Measurements from ENCODE around the gene GALT. TPM values are rescaled to one million over a fixed set of nuclear protein-coding genes. Genes with fewer than 3 reads are reported as not detected.

Gene GALT
- total and polyA plus RNA-seq, 2 of the 13 experiments (the other 11 are each of a cell fraction or from before 2014, with no cell fraction given), result 40.4 to 46.3 TPM

DNA sequence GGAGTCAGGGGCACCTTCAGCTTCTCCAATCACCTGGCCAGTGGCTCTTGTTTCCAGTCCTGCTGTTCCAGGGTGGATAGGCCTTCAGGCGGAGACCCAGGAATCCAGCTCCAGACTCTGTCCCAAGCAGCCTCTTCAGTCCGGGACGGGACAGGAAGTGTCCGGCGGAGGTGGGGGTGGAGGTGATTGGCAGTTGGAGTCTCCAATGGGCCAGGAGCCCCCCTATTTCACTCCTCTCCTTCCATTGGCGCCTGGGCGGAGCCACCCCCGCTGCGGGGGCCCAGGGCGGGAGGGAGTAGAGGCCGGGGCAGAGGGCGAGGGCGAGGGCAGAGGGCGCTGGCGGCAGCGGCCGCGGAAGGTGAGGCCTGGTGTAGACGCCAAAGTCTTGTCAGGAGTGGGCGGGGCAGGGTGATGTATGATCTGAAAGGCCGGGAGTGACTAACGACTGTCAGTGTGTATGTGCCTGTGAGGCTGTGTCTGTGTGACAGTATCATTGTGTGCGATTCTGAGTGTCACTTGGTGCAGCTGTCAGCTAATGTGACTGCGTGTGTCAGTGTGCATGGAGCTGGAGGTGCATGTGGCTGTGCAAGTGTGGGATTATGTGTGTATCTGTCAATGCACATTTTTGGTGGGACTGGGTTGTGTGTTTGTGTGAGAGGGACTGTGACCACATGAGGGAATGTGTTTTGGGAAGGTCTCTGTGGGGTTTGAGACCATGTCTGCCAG is 5.6 kb downstream of the GALT start, which contains the start of gene IL11RA (continued):
- TF ChIP-seq THYN1 (CRISPR knock-in tag; IDR thresholded peaks at IDR 0.05; ENCODE audit: borderline replicate concordance, low read depth) (no peak), ZNF180 (CRISPR knock-in tag; IDR thresholded peaks at IDR 0.05; ENCODE audit: borderline replicate concordance, low read depth) (no peak), REL (CRISPR knock-in tag; conservative IDR thresholded peaks at IDR 0.05) (no peak), ZNF749 (CRISPR knock-in tag; IDR thresholded peaks at IDR 0.05; ENCODE audit: borderline replicate concordance) (no peak), PHB2 (IDR thresholded peaks at IDR 0.05; ENCODE audit: partially characterized antibody) (no peak), ZBTB20 (CRISPR knock-in tag; IDR thresholded peaks at IDR 0.05; ENCODE audit: borderline replicate concordance, low read depth) (no peak), ZNF550 (CRISPR knock-in tag; IDR thresholded peaks at IDR 0.05; ENCODE audit: borderline replicate concordance) (no peak), KLF13 (CRISPR knock-in tag; IDR thresholded peaks at IDR 0.05) (no peak), ZNF282 (IDR thresholded peaks at IDR 0.05; ENCODE audit: partially characterized antibody) (no peak), NFKBIZ (CRISPR knock-in tag; IDR thresholded peaks at IDR 0.05) (no peak), NPAS2 (CRISPR knock-in tag; IDR thresholded peaks at IDR 0.05; ENCODE audit: borderline replicate concordance) (no peak), CAMTA2 (CRISPR knock-in tag; IDR thresholded peaks at IDR 0.05; ENCODE audit: borderline replicate concordance) (no peak; the same call in 1 of the 2 replicates), CREB1 (IDR thresholded peaks at IDR 0.05) (peak; percentile 56; the same call in 1 of the 2 replicates), CREB1 (CRISPR knock-in tag; IDR thresholded peaks at IDR 0.05) (peak; percentile 74), MZF1 (CRISPR knock-in tag; IDR thresholded peaks at IDR 0.05; ENCODE audit: borderline replicate concordance) (no peak), ZNF124 (CRISPR knock-in tag; IDR thresholded peaks at IDR 0.05) (no peak), ZNF720 (CRISPR knock-in tag; IDR thresholded peaks at IDR 0.05) (no peak)
- TF ChIP-seq, protein P1, sequence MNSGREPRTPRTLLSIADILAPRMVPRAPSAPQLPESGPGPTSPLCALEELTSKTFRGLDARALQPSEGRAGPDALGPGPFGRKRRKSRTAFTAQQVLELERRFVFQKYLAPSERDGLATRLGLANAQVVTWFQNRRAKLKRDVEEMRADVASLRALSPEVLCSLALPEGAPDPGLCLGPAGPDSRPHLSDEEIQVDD (CRISPR knock-in tag; IDR thresholded peaks at IDR 0.05; ENCODE audit: borderline replicate concordance), result no peak
- TF ChIP-seq, protein P2, sequence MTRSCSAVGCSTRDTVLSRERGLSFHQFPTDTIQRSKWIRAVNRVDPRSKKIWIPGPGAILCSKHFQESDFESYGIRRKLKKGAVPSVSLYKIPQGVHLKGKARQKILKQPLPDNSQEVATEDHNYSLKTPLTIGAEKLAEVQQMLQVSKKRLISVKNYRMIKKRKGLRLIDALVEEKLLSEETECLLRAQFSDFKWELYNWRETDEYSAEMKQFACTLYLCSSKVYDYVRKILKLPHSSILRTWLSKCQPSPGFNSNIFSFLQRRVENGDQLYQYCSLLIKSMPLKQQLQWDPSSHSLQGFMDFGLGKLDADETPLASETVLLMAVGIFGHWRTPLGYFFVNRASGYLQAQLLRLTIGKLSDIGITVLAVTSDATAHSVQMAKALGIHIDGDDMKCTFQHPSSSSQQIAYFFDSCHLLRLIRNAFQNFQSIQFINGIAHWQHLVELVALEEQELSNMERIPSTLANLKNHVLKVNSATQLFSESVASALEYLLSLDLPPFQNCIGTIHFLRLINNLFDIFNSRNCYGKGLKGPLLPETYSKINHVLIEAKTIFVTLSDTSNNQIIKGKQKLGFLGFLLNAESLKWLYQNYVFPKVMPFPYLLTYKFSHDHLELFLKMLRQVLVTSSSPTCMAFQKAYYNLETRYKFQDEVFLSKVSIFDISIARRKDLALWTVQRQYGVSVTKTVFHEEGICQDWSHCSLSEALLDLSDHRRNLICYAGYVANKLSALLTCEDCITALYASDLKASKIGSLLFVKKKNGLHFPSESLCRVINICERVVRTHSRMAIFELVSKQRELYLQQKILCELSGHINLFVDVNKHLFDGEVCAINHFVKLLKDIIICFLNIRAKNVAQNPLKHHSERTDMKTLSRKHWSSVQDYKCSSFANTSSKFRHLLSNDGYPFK (CRISPR knock-in tag; IDR thresholded peaks at IDR 0.05; ENCODE audit: borderline replicate concordance), result no peak; the same call in 1 of the 2 replicates
- TF ChIP-seq, protein P3, sequence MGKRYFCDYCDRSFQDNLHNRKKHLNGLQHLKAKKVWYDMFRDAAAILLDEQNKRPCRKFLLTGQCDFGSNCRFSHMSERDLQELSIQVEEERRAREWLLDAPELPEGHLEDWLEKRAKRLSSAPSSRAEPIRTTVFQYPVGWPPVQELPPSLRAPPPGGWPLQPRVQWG (CRISPR knock-in tag; IDR thresholded peaks at IDR 0.05; ENCODE audit: borderline replicate concordance, low read depth), result no peak
- TF ChIP-seq, protein P4, sequence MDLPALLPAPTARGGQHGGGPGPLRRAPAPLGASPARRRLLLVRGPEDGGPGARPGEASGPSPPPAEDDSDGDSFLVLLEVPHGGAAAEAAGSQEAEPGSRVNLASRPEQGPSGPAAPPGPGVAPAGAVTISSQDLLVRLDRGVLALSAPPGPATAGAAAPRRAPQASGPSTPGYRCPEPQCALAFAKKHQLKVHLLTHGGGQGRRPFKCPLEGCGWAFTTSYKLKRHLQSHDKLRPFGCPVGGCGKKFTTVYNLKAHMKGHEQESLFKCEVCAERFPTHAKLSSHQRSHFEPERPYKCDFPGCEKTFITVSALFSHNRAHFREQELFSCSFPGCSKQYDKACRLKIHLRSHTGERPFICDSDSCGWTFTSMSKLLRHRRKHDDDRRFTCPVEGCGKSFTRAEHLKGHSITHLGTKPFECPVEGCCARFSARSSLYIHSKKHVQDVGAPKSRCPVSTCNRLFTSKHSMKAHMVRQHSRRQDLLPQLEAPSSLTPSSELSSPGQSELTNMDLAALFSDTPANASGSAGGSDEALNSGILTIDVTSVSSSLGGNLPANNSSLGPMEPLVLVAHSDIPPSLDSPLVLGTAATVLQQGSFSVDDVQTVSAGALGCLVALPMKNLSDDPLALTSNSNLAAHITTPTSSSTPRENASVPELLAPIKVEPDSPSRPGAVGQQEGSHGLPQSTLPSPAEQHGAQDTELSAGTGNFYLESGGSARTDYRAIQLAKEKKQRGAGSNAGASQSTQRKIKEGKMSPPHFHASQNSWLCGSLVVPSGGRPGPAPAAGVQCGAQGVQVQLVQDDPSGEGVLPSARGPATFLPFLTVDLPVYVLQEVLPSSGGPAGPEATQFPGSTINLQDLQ (CRISPR knock-in tag; IDR thresholded peaks at IDR 0.05), result no peak

Measured in HepG2 (cell line).